Measurements from ENCODE around the gene PLA2R1. TPM values are rescaled to one million over a fixed set of nuclear protein-coding genes. Genes with fewer than 3 reads are reported as not detected.
A peak's percentile ranks its signal among the peaks of the same experiment; 100 is the strongest.

The PLA2R1 gene
- total RNA-seq, 1 donor from 2014 or later, result 17.0 TPM

- peak; percentile 63 for DNase-seq
Measured at GRCh38 chr2:159891917-159892730, 170.3 kb downstream of the PLA2R1 start.

GRCh38 chr2:159891267-159891588 is 171.2 kb downstream of the PLA2R1 start:
- DNase-seq, result no peak

- no peak for DNase-seq
Measured at GRCh38 chr2:159890551-159891266, 171.7 kb downstream of the PLA2R1 start.

- no peak for DNase-seq
Measured at GRCh38 chr2:159882130-159882745, 180.2 kb downstream of the PLA2R1 start.

Other genes starting within 250 kb of the PLA2R1 start
- gene LY75, start 157.9 kb downstream of the PLA2R1 start, total RNA-seq, result 34.2 and 55.7 TPM in 2 replicates
- 0.85 and 1.3 TPM in 2 replicates for gene ITGB6, start 137.7 kb upstream of the PLA2R1 start, total RNA-seq

Data from dermis blood vessel endothelial cell (primary cell).